ENCODE measurements around the gene SSBP4.
"Not testable (repeated sequence)": the region's sequence is repeated elsewhere in the genome, so short reads cannot be mapped to it uniquely, and the experiment has no call there.

The SSBP4 gene

DNA sequence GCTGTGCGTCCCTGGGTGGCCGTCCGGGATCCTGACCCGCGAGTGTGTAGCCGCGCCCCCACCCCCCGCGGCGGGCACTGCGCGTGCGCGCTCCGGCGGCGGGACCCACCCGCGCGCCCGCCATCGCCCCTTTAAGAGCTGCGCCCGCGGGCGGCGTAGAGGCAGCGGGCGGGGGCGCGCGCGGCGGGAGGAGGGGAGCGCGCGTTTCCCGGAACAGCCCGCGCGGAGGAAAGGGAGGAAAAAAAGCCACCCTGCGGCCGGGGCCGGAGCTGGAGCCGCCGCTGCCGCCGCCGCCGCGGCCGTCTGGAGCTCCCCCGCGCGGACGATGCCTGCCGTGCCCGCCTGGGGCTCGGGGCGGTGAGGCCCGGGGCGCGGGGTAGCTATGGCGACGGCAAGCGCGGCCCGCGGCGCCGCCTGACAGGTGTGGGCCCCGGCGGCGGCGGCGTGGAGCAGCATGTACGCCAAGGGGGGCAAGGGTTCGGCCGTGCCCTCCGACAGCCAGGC lies at the start of gene SSBP4:
SSBP4 (plus strand) TSS at position 204 of the 504 bp plus-strand sequence; CDS start at position 455, 251 bp downstream.
- DNase-seq = peak; percentile 42 to 77

DNA sequence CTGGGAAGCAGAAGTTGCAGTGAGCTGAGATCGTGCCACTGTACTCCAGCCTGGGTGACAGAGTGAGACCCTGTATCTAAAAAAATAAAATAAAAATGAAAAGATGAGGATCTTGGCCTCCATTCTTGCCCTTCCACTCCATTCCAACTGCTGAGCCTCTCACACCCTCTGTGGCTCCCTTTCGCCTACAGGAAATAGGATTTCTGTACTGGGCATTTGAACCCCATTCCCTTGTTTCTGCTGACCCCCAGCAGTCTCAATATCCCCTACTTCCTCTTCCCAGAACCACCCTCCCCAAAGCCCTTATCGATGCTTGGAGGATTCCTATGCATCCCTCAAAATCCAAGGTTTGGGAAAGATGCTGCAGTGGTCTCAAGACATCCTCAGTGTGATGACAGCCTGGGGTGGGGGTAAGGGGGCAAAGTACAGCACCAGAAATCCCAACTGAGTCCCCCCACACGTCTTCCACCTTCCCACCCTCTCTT lies 45.7 kb upstream of the SSBP4 start:
- DNase-seq = no peak

DNA sequence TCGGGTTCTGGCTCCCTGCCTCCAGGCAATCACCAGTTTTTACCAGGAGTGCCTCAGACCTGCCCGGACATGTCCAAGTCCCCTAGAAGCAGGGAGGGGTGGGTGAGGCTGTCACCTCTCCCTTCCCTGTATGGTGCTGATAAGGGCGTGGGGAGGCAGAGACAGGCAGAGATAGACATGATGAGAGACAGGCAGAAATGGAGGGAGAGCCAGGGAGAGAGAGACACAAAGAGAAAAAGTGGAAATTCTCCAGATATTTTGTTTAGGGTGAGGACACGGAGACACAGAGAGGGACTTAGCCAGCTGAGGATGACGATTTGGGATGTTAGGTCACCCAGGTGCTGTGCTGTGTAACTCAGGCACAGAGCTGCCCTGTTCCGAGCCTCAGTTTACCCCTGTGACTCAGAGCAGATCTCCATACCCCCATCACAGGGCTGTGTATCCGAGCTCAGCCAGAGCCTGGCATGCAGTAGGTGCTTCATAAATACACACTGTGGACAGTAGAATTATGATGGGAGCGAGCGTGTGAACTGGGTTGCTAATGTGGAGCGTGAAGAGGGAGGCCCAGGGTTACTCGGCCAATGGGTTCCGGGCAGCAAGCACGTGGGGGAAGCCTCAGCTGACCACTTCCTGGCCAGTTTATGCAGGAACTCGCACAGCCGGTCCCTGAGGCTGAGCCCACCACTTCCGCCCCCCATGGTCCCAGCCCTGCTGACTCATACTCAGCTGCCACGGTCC lies 45.1 kb upstream of the SSBP4 start:
- no peak for DNase-seq

DNA sequence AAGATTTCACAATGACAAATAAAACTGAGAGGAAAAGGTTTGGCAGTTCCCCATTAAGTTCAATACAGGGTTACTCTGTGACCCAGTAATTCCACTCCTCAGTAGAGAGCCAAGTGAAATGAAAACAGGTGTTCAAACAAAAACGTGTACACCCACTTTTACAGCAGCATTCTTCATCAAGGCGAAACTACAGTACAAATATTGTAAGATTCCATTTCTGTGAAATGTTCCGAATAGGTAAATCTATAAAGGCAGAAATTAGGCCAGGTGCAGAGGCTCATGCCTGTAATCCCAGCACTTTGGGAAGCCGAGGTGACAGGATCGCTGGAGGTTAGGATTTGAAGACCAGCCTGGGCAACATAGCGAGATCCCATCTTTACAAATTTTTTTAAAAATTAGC lies 42.2 kb upstream of the SSBP4 start:
- DNase-seq = no peak

DNA sequence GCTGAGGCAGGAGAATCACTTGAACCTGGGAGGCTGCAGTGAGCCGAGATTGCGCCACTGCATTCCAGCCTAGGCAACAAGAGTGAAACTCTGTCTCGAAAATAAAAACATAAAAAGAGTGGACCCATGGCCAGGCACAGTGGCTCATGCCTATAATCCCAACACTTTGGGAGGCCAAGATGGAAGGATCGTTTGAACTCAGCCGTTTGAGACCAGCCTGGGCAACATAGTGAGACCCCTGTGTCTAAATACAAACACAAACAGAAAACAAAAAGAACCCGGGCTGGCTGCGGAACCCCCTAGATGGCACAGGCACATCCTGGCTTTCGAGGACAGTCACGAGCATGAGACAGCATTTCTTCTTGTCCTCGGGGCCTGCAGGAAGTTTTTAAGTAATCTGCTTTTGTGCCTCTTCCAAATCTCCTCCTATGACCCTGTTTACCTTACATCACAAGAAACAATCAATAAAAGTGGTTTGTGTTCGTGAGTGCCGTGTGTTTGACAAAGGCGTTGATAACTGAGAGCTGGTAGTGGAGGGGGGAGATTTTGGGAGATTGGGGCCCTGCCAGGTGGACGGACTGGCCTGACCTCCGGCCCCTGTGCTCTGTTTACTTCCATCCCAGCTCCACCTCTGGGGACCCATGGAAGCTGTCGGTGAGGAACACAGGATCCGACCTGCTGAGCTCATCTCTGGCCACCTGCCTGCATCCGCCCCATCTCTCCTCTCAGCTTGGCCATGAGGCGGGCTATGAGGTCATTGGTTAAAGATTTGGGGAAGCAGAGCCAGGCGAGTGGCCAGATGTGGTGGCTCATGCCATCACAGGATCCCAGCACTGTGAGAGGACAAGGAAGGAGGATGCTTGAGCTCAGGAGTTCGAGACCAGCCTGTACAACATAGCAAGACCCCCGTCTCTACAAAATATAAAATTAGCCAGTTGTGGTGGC lies 39.1 kb upstream of the SSBP4 start:
- no peak for DNase-seq

DNA sequence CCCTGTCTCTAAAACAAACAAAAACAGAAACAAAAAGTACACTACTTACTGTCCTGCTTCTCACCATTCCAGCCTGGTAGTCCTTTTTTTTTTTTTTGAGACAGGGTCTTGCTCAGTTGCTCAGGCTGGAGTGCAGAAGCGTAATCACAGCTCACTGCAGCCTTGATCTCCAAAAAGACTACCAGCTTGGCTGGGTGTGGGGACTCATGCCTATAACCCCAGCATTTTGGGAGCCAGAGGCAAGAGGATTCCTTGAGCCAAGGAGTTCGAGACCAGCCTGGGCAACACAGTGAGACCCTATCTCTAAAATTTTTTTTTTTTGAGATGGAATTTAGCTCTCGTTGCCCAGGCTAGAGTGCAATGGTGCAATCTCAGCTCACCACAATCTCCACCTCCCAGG lies 38.4 kb upstream of the SSBP4 start:
- no peak for DNase-seq

DNA sequence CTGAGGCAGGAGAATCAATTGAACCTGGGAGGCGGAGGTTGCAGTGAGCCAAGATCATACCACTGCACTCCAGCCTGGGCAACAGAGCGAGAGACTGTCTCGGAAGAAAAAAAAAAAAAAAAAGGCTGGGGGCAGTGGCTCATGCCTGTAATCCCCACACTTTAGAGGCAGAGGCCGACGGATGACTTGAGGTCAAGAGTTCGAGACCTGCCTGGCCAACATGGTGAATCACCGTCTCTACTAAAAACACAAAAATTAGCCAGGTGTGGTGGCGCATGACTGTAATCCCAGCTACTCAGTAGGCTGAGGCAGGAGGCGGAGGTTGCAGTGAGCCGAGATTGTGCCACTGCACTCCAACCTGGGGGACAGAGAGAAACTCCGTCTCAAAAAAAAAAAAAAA lies 35.6 kb upstream of the SSBP4 start:
- not testable (repeated sequence) for DNase-seq

DNA sequence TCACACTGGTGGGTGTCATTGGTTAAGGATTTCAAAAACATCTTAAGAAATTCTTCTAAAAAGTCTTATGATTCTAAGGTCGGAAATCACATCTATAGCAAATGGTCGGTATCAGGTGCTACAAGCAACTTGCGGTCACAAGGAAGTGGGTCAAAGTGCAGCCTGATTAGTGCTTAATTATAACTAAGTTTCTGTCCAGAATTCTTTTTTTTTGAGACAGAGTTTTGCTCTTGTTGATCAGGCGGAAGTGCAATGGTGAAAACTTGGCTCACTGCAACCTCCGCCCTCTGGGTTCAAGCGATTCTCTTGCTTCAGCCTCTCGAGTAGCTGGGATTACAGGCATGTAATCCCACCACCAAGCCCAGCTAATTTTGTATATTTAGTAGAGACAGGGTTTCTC lies 34.4 kb upstream of the SSBP4 start:
- DNase-seq = no peak

DNA sequence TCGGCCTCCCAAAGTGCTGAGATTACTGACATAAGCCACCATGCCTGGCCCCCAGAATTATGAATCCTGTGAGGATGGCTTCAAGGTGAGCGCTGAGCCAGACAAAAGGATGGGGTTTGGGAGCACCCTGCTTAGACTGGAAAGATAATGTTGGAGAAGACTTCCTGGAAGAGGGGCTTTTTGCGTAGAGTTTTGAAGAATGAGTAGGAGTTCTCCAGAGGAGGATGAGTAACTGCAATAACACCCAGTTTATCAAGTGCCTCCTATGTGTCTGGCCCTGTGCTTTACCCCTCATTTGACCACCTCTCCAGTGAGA lies 33.9 kb upstream of the SSBP4 start:
- DNase-seq = no peak

DNA sequence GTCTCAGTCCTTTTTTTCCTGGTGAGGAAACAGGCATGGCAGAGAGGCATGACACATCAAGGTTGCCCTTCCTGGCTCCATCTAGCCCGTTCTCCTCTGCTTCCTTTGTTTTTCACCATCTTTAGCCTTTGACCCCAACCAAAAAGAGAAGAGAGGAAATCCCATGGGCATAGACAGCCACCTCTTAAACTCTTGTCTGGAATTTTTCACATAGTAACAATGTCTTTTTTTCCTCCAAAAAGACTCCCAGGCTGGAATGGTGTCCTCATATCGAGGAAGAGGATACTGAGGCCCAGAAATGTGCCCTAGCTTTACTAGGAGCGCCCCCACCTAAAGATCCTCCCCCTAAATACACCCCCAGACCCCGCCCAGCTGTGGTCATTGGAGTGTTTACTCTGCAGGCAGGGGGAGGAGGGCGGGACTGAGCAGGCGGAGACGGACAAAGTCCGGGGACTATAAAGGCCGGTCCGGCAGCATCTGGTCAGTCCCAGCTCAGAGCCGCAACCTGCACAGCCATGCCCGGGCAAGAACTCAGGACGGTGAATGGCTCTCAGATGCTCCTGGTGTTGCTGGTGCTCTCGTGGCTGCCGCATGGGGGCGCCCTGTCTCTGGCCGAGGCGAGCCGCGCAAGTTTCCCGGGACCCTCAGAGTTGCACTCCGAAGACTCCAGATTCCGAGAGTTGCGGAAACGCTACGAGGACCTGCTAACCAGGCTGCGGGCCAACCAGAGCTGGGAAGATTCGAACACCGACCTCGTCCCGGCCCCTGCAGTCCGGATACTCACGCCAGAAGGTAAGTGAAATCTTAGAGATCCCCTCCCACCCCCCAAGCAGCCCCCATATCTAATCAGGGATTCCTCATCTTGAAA lies 33.3 kb upstream of the SSBP4 start, which contains the start of gene GDF15:
GDF15 (plus strand) TSS at position 484 of the 868 bp plus-strand sequence; CDS start at position 516, 32 bp downstream.
- no peak for DNase-seq

DNA sequence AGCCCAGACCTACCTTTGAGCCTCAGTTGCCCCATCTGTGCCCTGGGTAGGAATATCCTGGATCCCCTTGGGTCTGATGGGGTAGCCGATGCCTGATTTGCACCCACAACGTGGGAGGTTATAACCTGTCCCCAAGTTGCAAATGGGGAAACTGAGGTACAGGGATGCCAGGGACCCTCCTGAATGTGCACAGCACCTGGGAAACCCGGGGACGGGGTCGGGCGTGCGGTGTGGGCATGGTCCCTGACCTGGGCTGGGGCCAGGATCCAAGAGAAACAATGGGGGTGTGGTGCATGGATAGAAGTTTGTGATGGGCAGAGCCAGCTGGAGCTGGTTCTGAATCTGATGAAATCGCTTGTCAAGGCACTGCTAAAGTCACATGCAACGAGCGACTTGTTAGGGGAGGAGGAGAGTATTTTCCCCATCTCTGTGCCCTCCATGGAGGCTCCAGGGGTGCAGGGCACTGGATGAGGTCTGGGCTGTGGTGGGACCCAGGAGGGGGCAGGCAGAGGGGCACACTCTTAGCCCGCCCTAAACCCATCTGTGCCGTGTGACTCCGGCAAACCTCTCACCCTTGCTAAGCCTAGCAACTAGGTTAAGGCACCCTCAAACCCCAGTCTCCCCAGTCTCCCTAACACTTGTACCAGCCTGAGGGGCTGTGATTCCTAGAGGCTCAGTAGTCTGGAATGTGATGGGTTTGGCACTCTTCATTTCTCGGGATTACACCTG lies 32.5 kb upstream of the SSBP4 start:
- no peak for DNase-seq

DNA sequence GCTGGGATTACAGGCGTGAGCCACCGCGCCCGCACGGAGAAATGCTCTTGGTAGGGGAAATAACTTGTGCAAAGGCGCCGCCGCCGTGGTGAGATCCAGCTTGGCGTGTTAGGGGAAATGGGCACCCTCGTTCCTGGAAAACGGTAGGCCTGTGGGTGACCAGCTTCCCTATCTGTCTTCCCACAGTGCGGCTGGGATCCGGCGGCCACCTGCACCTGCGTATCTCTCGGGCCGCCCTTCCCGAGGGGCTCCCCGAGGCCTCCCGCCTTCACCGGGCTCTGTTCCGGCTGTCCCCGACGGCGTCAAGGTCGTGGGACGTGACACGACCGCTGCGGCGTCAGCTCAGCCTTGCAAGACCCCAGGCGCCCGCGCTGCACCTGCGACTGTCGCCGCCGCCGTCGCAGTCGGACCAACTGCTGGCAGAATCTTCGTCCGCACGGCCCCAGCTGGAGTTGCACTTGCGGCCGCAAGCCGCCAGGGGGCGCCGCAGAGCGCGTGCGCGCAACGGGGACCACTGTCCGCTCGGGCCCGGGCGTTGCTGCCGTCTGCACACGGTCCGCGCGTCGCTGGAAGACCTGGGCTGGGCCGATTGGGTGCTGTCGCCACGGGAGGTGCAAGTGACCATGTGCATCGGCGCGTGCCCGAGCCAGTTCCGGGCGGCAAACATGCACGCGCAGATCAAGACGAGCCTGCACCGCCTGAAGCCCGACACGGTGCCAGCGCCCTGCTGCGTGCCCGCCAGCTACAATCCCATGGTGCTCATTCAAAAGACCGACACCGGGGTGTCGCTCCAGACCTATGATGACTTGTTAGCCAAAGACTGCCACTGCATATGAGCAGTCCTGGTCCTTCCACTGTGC lies 30.9 kb upstream of the SSBP4 start:
- peak; percentile 28 to 64 for DNase-seq

DNA sequence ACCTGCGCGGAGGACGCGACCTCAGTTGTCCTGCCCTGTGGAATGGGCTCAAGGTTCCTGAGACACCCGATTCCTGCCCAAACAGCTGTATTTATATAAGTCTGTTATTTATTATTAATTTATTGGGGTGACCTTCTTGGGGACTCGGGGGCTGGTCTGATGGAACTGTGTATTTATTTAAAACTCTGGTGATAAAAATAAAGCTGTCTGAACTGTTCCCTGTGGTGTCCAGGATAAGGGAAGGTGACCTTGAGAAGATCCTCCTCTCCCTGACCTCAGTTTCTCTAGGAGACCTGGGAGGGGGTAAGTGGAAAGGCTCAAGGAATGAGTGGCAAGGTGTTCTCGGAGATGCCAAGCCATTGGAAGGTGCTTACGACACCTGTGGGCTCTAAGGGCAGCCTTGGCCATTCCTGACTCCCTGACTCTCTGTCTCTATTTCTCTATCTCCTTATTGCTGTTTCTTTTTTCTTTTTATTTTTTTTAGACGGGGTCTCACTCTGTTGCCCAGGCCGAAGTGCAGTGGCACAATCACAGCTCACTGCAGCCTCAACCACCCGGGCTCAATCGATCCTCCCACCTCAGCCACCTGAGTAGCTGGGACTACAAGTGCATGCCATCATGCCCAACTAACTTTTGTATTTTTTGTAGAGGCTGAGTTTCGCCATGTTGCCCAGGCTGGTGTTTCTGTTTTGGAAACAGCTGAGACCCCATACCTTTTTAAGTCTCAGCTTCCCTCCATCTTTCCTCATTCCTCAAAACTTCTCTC lies 30.1 kb upstream of the SSBP4 start:
- no peak for DNase-seq

DNA sequence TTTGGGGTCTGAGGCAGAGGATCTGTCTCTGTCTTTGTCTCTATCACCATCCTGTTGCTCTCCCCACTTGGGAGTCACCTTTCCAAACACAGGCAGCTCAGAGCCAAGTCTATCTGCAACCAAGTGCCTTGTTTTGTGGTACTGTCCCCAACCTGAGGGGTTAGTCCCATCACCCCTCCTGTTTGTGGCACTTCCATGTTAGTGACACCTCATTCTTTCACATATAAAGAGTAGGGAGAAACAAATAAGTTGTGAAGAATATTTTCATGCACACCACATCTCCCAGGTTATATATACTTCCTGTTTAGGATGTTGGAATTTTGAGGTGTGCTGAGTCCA lies 29.5 kb upstream of the SSBP4 start:
- no peak for DNase-seq

DNA sequence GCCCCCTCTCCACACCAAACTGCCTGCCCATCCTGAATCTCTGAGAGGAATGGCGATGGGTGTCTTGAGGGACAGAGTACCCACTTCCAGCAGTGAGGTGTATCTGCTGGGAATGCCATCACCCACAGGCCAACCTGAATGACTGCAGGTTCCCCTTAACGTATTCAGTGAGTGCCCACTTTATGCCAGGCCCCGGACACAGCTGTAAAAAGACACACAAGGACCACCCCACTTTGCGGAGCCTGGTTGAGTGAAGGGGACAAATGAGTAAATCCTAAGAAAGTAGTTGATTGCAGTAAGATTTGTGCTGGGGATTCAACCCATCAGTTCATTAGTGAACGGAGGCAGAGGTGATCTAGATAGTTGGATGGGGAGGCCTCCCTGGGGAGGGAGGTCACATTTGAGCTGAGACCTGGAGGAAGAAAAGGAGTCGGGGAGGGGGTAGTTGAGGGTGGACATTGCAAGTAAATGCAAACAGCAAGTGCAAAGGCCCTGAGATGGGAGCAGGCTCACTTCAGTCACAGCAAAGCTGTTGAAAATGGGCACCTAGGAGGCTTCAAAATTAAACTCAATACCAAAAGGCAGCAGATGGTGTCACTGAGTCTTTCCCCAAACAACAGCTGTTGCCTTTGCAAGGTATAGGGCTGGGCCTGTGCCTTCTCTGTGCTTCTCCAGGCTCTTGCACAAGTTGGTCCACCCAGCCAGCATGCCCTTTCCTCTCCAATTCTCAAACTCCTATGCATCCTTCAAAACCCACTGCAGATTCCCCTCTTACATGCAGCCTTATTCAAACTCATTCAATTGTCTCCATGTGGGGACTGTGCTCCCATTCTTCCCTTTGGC lies 28.9 kb upstream of the SSBP4 start:
- no peak for DNase-seq

DNA sequence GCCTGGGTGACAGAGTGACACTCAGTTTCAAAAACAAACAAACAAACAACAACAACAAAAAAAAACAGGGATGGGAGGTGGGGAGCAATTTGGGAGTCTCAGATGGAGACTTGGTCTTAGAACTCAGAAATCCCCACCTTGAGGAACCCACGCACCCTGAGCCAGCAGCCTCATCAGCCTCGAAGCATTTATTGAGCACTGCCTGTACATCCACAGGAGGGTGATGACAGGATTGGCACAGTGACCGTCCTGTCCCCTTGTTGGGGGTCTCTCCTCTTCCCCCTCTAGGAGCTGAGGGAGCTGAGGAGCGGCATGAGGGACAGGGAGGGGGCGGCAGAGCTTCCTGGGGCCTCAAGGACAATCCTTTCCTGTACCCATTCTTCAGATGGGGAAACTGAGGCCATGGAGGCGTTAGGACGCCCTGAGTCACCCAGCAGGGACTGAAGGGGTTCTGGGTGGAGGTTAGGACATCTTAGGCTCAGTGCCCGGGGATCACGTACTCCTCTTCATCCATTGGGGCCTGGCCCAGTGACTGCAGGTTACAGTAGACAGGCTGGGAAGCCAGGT lies 27.6 kb upstream of the SSBP4 start:
- no peak for DNase-seq

DNA sequence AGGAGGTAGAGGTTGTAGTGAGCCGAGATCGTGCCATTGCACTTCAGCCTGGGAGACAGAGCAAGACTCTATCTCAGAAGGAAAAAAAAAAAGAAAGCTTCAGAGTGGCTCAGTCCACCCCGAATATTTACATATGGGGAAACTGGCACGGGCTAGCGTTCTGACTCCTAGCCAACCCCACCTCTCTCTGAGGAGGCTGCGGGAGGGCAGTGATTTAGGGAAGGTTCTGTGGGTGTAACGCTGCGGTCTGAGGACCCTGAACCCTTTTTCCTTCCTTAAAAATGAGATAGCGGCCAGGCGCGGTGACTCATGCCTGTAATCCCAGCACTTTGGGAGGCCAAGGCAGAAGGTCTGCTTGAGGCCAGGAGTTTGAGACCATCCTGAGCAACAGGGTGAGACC lies 26.8 kb upstream of the SSBP4 start:
- DNase-seq = no peak

DNA sequence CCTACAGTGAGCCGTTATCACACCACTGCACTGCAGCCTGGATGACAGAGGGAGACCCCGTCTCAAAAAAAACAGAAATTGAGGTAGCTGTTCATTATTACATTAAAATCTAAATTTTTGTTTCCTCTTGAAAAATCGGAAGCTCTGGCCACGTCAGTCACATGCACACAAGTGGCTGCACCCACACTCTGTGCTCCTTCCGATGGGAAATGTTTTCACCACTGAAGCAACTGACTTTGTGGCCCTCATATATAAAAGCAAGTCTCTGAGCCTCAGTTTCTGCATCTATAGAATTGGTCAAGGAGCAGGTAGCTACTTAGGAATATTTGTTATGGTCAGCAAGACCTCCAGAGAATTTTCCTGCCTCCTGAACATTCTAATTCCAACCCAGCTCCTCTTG lies 26.3 kb upstream of the SSBP4 start:
- no peak for DNase-seq

DNA sequence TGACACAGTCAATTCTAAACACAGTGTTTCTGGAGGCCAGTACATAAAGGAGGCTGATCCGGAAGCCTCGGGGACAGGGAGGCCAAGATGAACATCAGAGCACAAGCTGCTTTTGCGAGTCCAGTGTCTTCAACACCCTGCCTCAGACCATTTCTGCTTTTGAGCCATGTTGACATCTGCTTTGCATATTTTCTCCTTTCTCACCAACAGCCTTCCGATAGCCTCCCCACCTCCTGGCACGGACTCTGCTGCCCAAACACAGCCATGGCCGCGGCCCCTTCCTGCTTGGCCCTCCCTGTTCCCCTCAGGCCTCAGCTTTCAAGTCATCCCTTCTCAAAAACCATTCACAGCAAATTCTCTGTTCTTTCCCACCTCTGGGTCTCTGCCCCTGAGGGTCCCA lies 25.4 kb upstream of the SSBP4 start:
- no peak for DNase-seq

All from NCI-H1930 (cell line).